IPS-15b (cell line): ENCODE results near the gene IGFBP4.

ENCODE experiments used
- H3K27me3 ChIP-seq: one replicate; pipeline ENCODE4 v1.6.1; 2013; ENCODE audit warnings: low read length; ENCODE audit not compliant: control insufficient read depth, insufficient read depth
- H3K36me3 ChIP-seq: one replicate; pipeline ENCODE4 v1.6.1; 2013; ENCODE audit warnings: low read length; ENCODE audit not compliant: control insufficient read depth, insufficient read depth
- H3K4me1 ChIP-seq: one replicate; pipeline ENCODE4 v1.6.1; 2013; ENCODE audit warnings: mild to moderate bottlenecking, low read length; ENCODE audit not compliant: control insufficient read depth, insufficient read depth
- H3K4me3 ChIP-seq: one replicate; pipeline ENCODE4 v1.5.1; 2013; ENCODE audit warnings: low read depth, low read length
- H3K9ac ChIP-seq: one replicate; pipeline ENCODE4 v1.6.1; 2013; ENCODE audit warnings: low read depth, mild to moderate bottlenecking, low read length
- H3K9me3 ChIP-seq: one replicate; pipeline ENCODE4 v1.6.1; 2013; ENCODE audit warnings: mild to moderate bottlenecking, low read length; ENCODE audit not compliant: control insufficient read depth, insufficient read depth

IGFBP4 gene

GRCh38 chr17:40459636-40460603, 16.7 kb downstream of the IGFBP4 start:
- Histone ChIP-seq H3K4me1 (peaks cover 12% of the 10 kb centered on the region), H3K4me3 (no peak overlapping the region), H3K27me3 (no peaks in the 10 kb centered on the region), H3K9ac (no peak overlapping the region), H3K36me3 (peaks cover 3% of the 10 kb centered on the region), H3K9me3 (no peaks in the 10 kb centered on the region)

- peaks cover 12% of the 10 kb centered on the region for H3K4me1 ChIP-seq
- H3K9me3 ChIP-seq = no peaks in the 10 kb centered on the region
- no peak overlapping the region for H3K4me3 ChIP-seq
Measured at GRCh38 chr17:40460604-40460967, 17.3 kb downstream of the IGFBP4 start.

DNA sequence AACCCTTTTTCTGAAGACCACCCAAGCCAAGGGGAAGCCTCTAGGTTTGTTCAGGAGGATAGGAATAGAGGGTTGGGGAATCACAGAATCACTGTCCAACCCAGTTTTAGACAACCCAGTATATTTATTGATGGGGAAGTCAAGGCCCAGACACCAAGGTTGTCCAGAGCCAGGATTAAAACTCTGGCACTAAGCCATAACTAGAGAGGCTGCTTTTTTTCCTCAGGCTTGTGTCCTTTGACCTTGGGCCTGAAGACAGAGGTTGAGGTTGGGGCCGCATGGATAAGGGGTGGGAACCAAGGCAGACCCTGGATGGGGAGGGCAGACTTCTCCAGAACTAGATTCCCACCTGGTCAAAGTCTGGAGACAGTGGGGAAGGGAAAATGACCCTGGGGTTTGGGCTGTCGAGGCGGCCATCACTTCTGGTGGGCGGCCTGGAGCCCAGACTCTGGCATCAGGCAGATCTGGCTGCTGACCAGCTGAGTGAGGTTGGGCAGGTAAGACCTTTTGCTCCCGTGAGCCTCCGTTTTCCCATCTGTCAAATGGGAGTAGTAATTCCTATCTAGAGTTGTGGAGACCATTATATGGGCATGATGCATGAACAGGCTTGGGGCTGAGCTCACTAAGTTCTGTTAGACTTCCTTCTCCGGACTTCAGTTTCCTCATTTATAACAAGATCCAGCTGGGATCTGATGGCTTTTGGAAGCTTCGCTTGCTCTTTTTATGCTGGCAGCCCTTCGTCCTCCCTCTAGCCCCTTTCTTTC, 17.9 kb downstream of the IGFBP4 start:
- Histone ChIP-seq H3K9me3 (no peaks in the 10 kb centered on the region), H3K27me3 (no peaks in the 10 kb centered on the region), H3K36me3 (peaks cover 3% of the 10 kb centered on the region), H3K4me3 (no peak overlapping the region), H3K9ac (no peak overlapping the region), H3K4me1 (peaks cover 12% of the 10 kb centered on the region)

More at GRCh38 chr17:40460604-40460967, 17.3 kb downstream of the IGFBP4 start:
- H3K27me3 ChIP-seq = no peaks in the 10 kb centered on the region
- H3K9ac ChIP-seq = no peak overlapping the region
- peaks cover 3% of the 10 kb centered on the region for H3K36me3 ChIP-seq

GRCh38 chr17:40461732-40462342, 18.6 kb downstream of the IGFBP4 start:
- Histone ChIP-seq H3K27me3 (no peaks in the 10 kb centered on the region), H3K9ac (no peak overlapping the region), H3K4me1 (peaks cover 12% of the 10 kb centered on the region), H3K9me3 (no peaks in the 10 kb centered on the region), H3K36me3 (no peaks in the 10 kb centered on the region), H3K4me3 (no peak overlapping the region)

- Histone ChIP-seq H3K9me3 (no peaks in the 10 kb centered on the region), H3K4me3 (no peak overlapping the region), H3K36me3 (no peaks in the 10 kb centered on the region), H3K9ac (no peak overlapping the region), H3K4me1 (peaks cover 12% of the 10 kb centered on the region), H3K27me3 (no peaks in the 10 kb centered on the region)
Measured at GRCh38 chr17:40462343-40463121, 19.3 kb downstream of the IGFBP4 start.

- H3K9me3 ChIP-seq = no peaks in the 10 kb centered on the region
- no peak overlapping the region for H3K9ac ChIP-seq
- H3K4me3 ChIP-seq = no peak overlapping the region
- H3K4me1 ChIP-seq = peaks cover 7% of the 10 kb centered on the region
- H3K36me3 ChIP-seq = no peaks in the 10 kb centered on the region
- H3K27me3 ChIP-seq = no peaks in the 10 kb centered on the region
Measured at GRCh38 chr17:40463122-40463550, 19.9 kb downstream of the IGFBP4 start.

DNA sequence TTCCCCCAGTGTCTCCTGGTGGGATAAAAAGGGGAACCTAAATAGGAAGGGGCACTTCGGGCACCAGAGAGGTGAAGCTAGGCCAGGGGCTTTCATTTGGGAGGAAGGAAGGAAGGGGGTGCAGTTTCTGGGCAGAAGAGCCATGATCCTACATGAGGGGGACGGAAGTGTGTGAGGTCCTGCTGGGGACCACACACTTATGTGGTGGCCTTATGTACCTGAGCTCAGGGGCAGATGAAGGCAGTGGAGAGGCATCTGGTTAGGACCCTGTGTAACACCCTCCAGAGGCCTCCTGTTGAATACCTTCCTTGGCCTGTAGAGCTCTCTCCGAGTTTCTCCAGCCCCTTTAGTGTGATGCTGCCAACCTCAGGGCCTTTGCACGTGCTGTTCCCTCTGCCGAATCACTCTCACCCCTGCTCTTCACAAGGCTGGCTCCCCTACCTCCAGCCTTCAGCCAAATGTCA, 21.2 kb downstream of the IGFBP4 start:
- Histone ChIP-seq H3K9me3 (no peaks in the 10 kb centered on the region), H3K36me3 (no peaks in the 10 kb centered on the region), H3K9ac (no peak overlapping the region), H3K4me3 (no peak overlapping the region), H3K27me3 (no peaks in the 10 kb centered on the region), H3K4me1 (peaks cover 7% of the 10 kb centered on the region)

GRCh38 chr17:40466298-40466971, 23.2 kb downstream of the IGFBP4 start:
- Histone ChIP-seq H3K9me3 (no peaks in the 10 kb centered on the region), H3K4me3 (no peak overlapping the region), H3K9ac (no peak overlapping the region), H3K36me3 (no peaks in the 10 kb centered on the region), H3K27me3 (no peaks in the 10 kb centered on the region), H3K4me1 (peaks cover 12% of the 10 kb centered on the region)

DNA sequence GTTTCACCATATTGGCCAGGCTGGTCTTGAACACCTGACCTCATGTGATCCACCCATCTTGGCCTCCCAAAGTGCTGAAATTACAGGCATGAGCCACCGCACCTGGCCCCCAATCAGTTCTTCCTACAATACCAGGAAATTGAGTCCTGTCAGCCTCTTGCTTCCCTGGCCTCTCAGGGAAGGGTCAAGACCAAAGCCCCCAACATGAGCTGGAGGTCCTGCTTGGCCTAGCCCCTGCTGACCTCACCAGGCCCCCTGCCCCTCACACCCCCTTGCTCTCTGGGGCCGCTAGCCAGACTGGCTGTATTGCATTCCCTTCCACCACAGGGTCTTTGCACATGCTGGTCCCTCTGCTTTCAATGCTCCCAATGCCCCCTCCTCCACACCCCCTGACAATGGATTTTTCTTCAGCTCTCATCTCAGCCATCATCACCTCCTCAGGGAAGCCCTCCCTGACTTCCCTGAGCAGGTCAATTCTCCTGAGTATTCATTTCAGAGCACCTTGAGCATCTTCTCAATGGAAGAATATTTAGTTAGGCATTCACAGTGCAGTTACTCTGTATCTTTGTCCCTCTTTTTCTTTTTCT, 24.1 kb downstream of the IGFBP4 start:
- H3K9ac ChIP-seq = no peak overlapping the region
- peaks cover 4% of the 10 kb centered on the region for H3K9me3 ChIP-seq
- peaks cover 12% of the 10 kb centered on the region for H3K4me1 ChIP-seq
- H3K27me3 ChIP-seq = no peaks in the 10 kb centered on the region
- no peak overlapping the region for H3K4me3 ChIP-seq
- no peaks in the 10 kb centered on the region for H3K36me3 ChIP-seq

GRCh38 chr17:40468560-40468959, 25.3 kb downstream of the IGFBP4 start:
- H3K27me3 ChIP-seq = no peaks in the 10 kb centered on the region
- H3K4me1 ChIP-seq = peaks cover 6% of the 10 kb centered on the region
- H3K36me3 ChIP-seq = no peaks in the 10 kb centered on the region
- no peak overlapping the region for H3K9ac ChIP-seq
- no peak overlapping the region for H3K4me3 ChIP-seq
- H3K9me3 ChIP-seq = peaks cover 6% of the 10 kb centered on the region
